NCI-H82 treated with DMSO at 0.1 percent for 48 hours (cell line): ENCODE results near the gene LRIF1.
"Not testable (repeated sequence)": the region's sequence is repeated elsewhere in the genome, so short reads cannot be mapped to it uniquely, and the experiment has no call there.

ENCODE experiments used
- DNase-seq: peaks from one replicate; lab custom pipeline; 2025; ENCODE audit not compliant: unreplicated experiment; lab: John Stamatoyannopoulos, UW

LRIF1 gene

DNA sequence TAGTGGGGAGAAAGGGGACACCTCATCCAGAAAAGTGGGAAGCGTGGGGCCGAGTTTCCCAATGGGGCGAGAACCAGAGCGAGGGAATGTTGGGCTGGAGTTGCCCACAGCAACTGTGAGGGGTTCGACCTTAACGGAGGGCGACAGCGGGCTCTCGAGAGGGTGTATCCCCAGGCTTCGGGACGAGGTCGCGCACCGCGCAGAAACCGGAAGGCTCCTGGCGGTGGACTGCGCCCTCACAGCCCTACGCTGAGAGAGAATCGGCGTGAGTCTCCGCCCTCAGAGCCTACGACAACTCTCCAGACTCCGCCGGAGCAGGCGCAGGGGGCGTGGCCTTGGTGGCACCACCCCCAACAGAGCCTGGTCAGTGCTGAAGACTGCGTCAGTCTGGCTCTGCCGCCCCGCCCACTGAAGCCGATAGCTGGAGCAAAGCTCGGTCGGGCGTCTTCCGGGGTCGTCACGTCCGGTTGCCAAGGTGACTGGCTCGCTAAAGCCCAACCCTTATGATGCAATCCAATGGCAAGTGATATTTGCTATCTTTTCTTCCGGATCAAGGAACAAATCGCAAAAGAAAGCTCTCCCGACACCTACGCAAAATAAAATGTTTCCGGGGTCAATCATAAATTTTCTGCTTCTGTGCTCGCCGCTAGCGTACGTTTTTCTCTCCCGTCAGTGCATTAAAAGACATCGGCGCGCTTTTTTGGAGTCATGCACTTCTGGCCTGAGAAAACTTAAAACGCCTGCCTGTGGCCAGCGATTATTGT, at the start of gene LRIF1:
TSS of gene LRIF1 (minus strand) at position 232 of the 764 bp plus-strand sequence. CDS start 234 bp downstream, outside the sequence.
- DNase-seq, result peak; percentile 94

- DNase-seq, result no peak
Measured at GRCh38 chr1:111008031-111008430, 44.3 kb upstream of the LRIF1 start.

DNA sequence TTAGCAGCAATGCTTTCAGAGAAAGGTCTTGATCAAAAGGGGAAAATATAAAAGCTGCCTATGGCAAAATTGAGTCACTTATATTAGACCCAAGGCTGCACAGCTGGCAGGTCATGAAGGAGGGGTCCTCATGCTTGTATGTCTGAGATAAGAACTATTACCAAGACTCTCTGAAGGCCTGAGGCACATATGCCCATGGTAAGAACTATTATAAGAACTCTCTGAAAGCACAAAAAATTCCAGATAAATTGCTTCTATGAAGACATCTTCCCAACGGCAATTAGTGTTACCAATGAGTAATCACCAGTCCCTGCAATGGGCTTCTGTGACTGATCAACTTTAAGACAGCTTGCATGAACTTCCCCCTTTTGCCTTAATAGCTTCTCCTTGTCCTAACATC, 42.8 kb upstream of the LRIF1 start:
- DNase-seq, result no peak

DNA sequence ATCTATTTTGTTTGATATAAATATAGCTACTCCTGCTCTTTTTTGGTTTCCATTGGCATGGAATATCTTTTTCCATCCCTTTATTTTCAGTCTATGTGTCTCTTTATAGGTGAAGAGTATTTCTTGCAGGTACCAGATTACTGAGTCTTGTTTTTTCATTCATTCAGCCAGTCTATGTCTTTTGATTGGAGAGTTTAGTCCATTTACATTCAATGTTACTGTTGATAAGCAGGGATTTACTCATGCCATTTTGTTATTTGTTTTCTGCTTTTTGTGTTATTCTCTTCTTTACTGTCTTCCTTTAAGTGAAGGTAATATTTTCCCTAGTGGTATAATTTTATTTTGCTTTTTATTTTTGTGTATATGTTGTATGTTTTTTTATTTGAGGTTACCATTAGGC, 35.9 kb upstream of the LRIF1 start:
- not testable (repeated sequence) for DNase-seq

GRCh38 chr1:110992329-110992728, 28.6 kb upstream of the LRIF1 start:
- DNase-seq, result not testable (repeated sequence)

- DNase-seq, result not testable (repeated sequence)
Measured at GRCh38 chr1:110991295-110991694, 27.6 kb upstream of the LRIF1 start.

DNA sequence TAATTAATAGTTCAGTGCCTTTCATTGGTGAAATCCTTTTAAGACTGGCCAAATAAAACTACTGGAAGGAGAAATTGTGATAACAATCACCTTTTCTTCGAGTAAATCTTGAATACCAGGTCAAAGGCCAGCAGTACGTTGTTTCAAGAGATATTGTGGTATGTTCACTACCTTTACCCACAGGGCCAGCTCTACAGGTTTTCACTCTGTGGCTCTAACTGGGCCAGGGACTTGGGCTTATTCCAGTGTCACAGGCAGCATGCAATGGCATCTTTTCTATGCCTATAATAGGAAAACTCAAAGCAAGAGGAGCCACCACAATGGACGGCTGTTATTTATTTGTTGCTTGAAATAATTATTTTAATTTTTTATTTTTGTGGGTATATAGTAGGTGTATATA, 26.8 kb upstream of the LRIF1 start:
- DNase-seq, result no peak

- no peak for DNase-seq
Measured at GRCh38 chr1:110986407-110986891, 22.7 kb upstream of the LRIF1 start.

DNA sequence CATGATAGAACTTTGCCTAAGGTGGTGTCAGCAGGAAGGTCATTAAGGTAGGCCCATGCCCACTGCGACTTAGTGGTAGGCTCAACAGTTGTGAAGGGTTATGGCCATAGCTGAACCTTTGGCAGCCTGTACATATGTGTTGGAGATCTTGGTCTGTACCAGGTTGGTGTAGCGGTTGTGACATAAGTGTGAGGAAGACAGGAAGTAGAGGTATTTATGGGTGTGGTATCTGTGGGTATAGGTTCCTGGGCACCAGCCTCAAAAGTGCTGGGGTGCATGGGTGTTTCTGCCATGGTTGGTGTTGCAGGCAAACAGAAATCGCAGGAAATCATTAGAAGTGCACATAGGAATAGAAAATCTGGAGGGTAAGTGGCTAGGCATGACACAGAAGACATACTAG, 18.6 kb upstream of the LRIF1 start:
- no peak for DNase-seq

GRCh38 chr1:110979154-110979553, 15.4 kb upstream of the LRIF1 start:
- no peak for DNase-seq

- DNase-seq, result no peak
Measured at GRCh38 chr1:110976089-110976488, 12.4 kb upstream of the LRIF1 start.

DNA sequence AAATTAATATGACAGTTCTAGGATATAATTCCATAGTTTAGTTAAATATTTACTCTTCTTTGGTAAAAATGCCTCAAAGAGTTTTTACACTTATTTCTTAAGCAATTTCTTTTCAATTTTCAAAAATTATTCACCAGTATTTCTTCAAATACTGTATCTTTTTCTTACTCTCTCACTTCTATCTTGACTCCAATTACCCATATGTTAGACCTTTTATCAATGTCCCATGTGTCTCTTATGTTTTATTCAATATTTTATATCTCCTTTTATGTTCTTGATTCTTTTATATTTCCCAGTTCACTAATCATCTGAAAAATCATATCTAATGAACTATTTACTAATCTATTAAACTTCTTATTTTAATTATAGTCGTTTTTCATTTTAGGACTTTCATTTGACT, 11.5 kb upstream of the LRIF1 start:
- no peak for DNase-seq

GRCh38 chr1:110967256-110967655, 3.5 kb upstream of the LRIF1 start:
- no peak for DNase-seq

DNA sequence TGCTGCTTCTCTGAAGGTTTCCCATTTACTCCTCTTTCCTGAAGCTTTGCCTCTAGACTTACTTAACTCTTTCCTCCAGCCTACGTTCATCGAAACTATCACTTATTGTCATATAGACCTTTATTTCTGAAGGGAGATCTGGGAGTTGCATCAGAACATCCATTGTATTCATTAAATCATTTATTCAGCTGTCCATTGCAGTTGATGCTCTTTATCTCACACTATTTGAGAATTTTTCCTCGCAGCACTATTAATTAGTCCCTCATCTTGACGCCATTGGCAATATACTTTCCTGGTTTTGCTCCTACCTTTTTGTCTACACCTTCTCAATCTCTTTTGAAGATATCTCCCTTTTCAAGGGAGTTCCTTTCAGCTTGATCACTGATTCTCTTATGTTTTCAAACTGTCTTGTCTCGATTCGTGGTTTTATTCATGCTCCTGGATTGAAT, 757 bp upstream of the LRIF1 start:
- DNase-seq, result peak; percentile 24

- DNase-seq, result peak; percentile 50
Measured at GRCh38 chr1:110962892-110963690, 631 bp downstream of the LRIF1 start.

- no peak for DNase-seq
Measured at GRCh38 chr1:110961902-110962301, 1.8 kb downstream of the LRIF1 start.

DNA sequence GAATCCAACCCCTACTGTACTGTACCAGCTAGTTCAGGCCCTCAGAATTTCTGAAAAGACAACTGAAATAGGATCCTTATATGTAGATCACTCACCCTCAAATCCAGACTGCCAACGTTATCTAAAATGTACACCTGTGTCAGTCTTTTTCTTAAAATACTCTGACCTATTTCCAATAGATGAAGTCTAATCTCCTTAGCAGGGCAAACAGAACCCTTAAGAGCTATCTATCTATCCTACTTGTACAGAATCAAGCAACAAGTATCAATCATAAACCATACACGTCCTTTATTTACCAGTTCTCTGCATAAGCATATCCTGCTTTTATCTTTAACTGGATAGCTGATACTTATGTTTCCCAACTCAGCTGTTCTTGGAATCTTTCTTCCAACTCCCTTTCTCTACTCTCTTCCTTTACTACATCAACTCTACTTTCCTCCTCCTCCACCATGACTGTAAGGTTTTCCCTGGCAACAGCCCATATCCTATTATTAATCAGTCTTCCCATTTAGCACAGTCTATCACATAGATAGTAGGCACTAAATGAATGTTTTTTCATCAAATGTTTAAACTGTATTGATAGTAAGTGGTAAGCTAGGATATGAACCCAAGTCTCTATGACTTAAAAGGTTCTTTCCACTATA, 2.8 kb downstream of the LRIF1 start:
- DNase-seq, result no peak

DNA sequence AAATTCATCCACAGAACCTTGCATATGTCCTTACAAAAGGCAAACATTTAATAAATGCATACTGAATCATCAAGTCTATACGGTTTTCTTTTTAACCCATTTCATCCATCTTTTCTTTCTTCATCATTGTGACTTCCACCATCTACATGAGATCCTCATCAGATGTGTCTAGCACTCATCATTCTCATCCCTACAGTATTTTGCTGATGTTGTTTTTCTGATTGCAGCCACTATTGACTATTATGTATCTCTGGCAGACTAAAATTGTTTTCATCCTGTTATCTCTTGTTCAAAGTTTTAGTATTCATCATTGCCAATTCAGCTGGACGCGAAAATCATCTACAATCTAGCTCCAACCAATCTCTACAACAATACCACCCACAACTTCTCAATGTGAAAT, 5.9 kb downstream of the LRIF1 start:
- no peak for DNase-seq

DNA sequence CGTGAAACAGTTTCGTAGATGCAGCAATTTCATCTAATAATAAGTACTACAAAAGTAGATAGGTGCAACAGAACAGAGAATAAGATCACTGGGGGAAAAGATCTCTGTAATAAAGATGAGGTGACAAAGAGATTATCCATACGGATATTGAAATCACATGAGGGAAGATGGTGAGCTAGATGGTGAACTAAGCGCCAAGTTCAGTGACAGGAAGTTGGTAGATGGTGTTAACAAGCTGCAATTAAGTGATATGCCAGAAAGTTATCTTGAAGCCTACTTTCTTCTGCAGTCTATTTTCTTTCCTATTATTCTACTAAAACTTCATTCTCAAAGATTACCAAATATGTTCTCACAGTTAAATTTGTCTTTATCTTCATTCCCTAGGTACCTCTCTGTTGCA, 7.1 kb downstream of the LRIF1 start:
- DNase-seq, result no peak

DNA sequence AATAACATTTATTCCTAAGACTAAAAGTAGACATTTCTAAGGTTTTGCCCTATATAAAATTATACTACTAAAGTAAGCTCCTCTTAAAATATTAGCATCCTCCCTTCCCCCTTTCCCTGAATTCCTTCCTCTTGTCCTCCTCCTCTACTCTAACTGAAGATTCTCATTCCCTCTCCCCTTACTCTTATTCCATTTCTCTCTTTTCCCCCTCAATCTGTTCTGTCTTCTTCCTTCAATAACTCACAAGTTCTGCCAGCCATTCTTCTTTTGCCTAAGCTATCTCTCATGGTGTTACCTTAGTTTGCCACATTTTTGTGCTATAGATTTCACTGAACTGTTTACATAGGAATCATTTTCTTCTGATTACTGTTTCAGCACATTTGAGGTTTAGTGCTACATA, 10.7 kb downstream of the LRIF1 start:
- DNase-seq, result no peak

DNA sequence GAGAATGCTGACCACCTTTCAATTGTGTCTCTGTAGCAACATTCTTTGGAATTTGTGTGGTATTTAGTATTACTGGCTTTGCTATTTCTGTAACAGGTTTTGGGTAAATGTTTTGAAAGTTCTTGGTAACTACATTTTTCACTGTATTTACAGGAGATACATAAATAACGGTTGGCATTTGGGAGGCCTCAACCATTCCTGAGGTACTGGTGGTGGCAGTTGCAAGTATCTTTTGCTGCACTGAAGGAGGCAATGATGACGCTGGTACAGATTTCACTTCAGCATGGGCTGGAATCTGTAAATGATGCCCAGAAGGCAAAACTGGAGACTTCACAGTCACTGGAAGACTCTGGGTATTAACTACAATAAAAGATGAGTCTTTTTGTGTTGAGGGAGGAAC, 11.7 kb downstream of the LRIF1 start:
- no peak for DNase-seq

DNA sequence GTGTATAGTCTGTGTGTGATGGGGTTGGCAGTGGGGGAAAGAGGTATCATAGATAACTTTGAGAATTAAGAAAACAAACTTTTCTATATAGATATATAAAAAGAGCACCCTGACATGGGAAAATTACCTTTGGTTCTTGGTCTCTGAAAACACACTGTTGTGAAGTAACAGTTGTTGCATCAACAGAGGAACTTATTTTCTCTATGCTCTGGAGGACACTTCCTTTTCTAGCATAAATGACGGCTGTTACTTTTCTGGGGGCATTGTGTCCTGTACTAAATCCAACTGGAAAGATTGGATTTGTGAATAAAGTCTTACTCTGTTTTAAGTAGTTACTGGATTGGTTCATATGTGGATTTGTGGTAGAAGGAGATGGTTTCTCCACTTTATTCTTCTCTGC, 12.6 kb downstream of the LRIF1 start:
- no peak for DNase-seq
